NCI-H748 (cell line): ENCODE data around the gene EPHA4.
A peak's percentile ranks its signal among the peaks of the same experiment; 100 is the strongest.

Experiments
- DNase-seq: peaks from one replicate; lab custom pipeline; 2025; ENCODE audit not compliant: unreplicated experiment; lab: John Stamatoyannopoulos, UW

The EPHA4 gene

GRCh38 chr2:221571551-221572218, 419 bp downstream of the EPHA4 start:
- peak; percentile 68 for DNase-seq

DNA sequence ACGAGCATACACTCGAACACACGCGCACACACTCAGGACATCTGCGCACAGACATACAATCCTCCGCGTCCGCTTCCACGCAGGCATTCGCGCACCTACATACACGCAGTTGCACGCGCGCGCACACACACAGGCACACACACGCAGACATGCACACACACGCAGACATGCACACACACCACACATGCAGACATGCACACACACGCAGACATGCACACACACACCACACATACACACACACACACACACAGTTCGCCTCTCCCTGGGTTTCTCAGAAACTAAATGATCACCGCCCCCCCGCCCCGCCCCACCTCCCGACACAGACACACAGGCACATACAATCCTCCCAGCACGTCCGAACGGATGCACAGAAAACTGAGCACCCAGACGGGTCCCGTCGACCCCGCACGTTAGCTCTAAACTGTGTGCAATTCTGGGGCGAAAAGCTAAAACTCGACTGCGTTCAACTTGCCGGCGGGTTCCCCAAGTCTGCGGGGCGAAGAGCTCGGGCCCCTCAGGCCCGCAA, 1.0 kb downstream of the EPHA4 start:
- peak; percentile 68 for DNase-seq

DNA sequence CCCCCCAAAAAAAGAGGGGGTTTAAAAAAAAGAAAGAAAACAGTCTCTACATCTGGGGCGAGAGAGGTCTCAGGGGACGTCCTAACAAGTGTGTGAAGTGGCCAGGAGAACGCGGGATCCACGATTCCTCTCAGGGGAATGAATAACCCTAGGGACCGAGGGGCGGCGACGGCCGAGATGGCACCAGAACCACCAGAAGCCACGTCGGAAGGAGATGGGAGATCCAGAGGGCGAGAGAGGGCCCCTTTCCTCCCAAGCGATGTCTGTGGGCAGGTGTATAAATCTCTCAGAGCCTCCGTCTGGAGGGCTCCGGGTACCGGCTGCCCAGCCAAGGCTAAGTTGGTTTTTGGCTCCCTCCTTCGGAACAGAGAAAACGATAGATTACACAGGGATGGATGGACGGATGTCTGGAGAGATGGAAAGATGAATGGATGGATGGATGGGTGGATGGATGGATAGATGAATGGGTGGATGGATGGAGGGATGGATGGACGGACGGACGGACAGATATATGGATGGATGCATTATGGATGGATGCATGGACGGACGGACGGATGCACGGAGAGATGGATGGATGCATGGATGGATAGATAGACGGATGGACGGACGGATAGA, 1.7 kb downstream of the EPHA4 start:
- peak; percentile 90 for DNase-seq

DNA sequence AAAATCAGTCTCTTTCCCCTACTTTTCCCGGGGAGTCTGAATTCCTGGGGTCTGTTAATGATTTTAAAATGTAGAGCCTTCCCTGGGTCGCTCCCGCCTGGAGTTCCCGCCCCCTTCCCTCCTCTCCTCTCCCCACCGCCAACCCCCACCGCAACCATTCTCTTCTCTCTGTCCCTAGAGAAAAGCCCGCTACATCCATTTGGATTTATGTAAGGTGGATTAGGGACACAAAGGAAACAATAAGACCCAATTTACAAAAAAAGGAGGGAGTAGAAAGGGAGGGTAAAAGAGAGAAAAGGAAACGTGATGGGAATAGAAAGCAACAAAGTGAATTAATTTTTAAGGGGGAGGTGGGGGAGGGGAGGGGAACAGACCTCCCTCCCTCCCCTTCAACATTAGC, 2.2 kb downstream of the EPHA4 start:
- DNase-seq = peak; percentile 68

GRCh38 chr2:221569425-221569845, 2.7 kb downstream of the EPHA4 start:
- peak; percentile 80 for DNase-seq

- DNase-seq = no peak
Observed at GRCh38 chr2:221568299-221568698, 3.8 kb downstream of the EPHA4 start.

DNA sequence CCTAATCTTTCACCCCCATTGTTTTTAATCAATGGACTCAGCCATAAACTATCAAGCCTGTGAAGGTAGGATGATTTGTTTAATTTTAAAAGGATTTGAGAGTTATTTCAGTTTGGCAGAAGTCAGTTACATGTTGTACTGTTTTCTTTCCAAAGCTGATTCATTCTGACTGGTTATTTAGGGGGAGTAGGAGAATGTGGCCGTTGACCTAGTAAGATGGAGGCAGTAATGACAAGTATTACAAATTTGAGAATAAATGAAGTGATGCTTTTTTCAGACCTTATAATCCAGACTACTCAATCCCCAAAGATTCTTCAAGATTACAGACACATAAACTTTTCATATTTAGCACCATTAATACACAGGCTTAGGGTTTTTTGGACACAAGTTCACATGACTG, 4.3 kb downstream of the EPHA4 start:
- DNase-seq = no peak

DNA sequence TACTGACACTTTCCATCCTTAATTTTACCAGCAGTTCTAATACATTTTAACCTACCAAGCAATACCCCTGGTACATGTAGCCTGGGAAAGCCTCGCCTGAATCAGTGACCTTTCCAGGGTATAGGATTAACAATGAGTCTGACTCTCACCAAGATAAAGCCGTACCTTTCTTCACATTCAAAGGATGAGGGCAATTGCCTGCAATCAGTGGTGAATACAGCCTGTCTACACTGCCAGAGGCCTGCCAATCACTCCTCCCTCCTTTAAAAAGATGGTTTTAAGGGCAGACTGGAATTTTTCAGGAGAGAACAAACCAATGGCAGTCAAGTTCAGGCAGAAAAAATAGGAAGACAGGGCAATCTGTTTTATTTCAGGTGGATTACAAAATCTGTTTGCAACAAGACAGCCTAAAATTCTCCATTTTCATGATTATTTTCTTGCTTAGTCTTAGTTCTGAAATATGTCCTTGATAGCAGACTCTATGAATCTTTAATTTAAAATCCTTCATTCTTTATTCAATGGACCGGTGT, 4.8 kb downstream of the EPHA4 start:
- no peak for DNase-seq

DNA sequence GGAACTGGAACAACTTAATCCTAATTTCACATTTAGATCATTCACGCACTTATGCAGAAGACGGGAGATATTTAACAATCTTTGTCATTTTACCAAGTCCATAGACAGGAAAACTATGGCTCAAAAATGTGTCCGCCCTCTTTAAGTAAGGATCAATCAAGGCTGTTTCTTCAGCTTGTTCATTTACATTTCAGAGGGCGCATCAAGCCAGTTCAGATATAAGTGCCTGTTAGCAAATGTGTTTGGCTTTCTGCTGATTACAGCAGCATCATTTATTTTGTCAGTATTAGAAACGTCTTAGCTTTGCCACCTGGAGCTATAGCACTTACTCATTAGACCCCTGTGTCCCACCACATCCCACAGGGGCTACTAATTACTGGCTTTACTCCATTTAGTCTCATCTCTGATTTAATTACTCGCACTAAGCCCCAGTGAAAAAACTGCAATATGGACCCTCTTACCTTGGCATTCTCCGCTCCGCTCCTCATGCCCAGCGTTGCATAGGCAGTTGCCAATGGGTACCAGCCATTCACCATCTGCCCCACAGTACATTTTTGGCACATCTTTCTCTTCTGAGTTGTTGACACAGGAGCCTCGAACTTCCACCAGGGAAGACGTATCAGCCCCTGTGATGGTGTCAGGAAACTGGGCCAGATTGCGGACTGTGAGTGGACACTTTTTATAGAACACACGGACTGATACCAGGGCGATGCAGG, 8.7 kb downstream of the EPHA4 start:
- DNase-seq = no peak

- no peak for DNase-seq
Observed at GRCh38 chr2:221562226-221562625, 9.9 kb downstream of the EPHA4 start.

DNA sequence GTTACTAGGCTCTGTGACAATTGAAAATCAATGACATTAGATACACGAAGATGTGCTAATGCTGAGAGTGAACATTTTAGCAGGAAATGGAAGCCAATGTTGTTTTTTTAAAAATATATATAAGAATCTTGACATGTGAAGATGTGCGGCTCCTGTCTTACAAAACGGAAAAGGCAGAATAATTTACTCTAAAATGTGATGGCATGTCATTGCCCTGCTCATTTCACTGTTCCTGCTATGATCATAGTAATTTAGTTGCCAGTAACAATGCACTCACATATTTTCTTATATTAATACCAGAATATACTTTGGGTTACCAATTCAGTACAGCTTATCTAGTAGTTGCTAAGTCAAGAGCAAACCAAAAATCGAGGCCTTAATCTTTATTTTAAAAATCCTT, 10.3 kb downstream of the EPHA4 start:
- DNase-seq = no peak

- DNase-seq = no peak
Observed at GRCh38 chr2:221559991-221560390, 12.1 kb downstream of the EPHA4 start.

DNA sequence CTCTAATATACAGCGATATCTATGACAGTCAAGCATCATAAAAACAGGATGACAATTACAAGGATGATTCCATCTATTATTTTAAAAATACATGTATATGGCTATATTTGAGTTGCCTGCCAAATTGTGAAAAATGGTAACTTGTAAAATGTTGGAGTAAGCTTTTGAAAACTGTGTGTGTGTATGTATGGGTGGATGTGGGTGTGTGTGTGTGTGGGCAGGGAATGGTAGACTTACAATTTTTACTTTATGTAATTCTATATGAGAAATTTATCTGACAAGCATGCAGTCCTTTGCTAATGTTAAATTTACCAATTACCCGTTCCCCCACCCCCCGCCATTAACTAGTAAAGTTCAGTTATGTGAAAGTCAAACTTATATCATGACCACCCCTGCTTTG, 14.0 kb downstream of the EPHA4 start:
- no peak for DNase-seq

DNA sequence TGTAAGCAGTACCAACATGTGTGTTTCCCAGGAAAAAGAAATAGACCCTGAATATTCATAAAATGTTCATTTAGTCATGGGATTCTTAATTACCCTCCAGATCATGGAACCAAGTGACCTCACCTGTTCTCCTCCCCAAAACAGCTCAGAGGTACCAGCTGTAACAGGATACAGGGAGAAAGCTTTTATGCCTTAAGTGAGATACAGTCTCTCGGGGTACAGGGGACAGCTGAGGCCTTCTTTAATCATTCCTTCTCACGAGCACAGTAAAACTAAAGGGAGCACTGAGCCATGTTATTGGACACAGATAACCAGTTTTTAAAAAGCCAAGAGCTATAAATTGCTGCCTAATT, 16.6 kb downstream of the EPHA4 start:
- DNase-seq = no peak

- no peak for DNase-seq
Observed at GRCh38 chr2:221554769-221555493, 17.2 kb downstream of the EPHA4 start.

- DNase-seq = peak; percentile 99
Observed at GRCh38 chr2:221553333-221553732, 18.8 kb downstream of the EPHA4 start.

GRCh38 chr2:221552291-221552690, 19.8 kb downstream of the EPHA4 start:
- DNase-seq = peak; percentile 30

DNA sequence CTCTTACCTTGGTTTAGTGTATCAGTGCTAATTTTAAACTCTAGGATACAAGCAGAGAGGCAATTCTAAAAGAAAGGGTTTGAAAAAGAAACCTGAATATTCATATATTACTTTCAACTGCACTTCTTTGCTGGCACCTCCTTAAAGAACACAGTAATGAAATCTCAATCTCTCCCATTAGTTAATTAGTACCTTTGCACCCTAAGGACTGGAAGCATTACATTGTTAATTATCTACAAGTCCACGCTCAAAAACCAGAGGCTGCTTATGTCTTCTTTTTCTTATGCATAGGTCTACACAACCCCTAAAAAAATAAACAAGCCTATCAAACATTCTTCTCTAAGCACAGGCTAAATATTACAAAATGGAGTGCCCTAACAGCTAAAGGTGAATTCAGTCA, 20.2 kb downstream of the EPHA4 start:
- no peak for DNase-seq

- no peak for DNase-seq
Observed at GRCh38 chr2:221549143-221549542, 23.0 kb downstream of the EPHA4 start.

- no peak for DNase-seq
Observed at GRCh38 chr2:221546505-221547225, 25.4 kb downstream of the EPHA4 start.
